Activated T-cell treated with anti-CD3 and anti-CD28 coated beads for 1 hour (primary cell): Measurements from ENCODE around the gene FOXD4.
"Not testable (repeated sequence)": the region's sequence is repeated elsewhere in the genome, so short reads cannot be mapped to it uniquely, and the experiment has no call there.

Experiments
- DNase-seq: peaks from one replicate; pipeline ENCODE4 v3.0.0-alpha.2; 2020; ENCODE audit warnings: low read depth

FOXD4 gene

DNA sequence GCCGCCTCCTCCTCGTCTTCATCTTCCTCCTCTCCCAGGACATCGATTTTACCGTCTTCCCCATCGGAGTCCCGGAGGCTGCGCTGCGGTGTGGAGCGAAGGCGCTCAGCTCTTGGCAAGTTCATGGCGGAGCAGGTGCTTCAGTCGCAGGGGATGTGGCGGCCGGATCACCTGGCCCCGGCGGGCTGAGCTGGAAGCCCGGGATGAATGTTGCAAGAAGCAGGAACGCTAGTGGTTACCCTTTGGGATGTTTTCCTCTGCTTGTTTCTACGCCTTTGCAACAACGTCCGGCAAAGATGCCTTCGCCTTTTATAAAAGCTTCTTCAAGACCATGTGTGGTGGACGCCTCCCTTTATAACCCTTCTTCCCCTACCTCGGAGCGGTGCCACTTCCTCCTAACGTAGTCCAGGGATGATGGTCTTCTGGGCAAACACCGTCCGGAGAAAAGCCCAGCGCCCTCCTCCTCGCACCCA is at the start of gene FOXD4:
Gene FOXD4, minus strand, starts transcription at position 423 of the 473 bp plus-strand sequence. Its CDS starts 298 bp downstream, at position 125.
- not testable (repeated sequence) for DNase-seq

DNA sequence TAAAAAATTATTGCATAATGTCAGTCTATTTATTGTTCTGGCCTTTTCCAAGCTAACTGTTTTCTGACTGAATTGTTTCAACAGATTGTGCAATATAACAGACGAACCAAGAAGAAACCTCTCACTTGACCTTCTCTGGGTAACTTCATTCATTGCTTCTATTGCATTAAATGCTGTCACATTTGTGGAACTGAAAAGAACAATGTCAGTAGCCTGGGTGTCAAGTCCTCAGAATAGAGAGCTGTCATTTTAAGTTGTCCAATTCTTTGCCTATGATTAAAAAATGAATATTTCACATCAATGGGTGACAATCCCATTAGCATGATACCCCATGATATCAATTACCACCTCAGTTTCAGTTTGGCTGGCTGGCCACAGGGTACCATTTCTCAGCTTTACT is 41.7 kb upstream of the FOXD4 start:
- not testable (repeated sequence) for DNase-seq

DNA sequence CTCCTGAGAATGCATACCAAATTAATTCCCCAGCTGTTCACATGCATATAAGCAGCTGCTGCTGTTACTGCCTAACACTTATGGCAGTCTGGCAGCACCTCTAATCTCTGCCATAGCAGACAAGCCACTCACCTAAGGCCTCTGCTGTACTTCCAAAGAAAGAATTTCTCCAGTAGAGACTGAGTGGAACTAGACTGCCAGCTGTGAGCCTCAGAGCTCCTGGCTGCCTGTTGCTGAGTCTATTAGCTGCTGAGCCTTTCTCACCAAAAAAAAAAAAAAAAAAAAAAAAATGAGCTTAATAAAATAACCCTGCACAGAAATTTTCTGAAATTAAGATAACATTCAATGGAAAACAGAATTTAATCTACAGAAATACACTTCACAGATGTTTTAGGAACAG is 33.0 kb upstream of the FOXD4 start:
- DNase-seq: not testable (repeated sequence)

DNA sequence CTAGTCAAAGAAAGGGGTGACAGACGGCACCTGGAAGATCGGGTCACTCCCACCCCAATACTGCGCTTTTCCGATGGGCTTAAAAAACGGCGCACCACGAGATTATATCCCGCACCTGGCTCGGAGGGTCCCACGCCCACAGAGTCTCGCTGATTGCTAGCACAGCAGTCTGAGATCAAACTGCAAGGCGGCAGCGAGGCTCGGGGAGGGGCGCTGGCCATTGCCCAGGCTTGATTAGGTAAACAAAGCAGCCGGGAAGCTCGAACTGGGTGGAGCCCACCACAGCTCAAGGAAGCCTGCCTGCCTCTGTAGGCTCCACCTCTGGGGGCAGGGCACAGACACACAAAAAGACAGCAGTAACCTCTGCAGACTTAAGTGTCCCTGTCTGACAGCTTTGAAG is 21.7 kb upstream of the FOXD4 start:
- DNase-seq: not testable (repeated sequence)

DNA sequence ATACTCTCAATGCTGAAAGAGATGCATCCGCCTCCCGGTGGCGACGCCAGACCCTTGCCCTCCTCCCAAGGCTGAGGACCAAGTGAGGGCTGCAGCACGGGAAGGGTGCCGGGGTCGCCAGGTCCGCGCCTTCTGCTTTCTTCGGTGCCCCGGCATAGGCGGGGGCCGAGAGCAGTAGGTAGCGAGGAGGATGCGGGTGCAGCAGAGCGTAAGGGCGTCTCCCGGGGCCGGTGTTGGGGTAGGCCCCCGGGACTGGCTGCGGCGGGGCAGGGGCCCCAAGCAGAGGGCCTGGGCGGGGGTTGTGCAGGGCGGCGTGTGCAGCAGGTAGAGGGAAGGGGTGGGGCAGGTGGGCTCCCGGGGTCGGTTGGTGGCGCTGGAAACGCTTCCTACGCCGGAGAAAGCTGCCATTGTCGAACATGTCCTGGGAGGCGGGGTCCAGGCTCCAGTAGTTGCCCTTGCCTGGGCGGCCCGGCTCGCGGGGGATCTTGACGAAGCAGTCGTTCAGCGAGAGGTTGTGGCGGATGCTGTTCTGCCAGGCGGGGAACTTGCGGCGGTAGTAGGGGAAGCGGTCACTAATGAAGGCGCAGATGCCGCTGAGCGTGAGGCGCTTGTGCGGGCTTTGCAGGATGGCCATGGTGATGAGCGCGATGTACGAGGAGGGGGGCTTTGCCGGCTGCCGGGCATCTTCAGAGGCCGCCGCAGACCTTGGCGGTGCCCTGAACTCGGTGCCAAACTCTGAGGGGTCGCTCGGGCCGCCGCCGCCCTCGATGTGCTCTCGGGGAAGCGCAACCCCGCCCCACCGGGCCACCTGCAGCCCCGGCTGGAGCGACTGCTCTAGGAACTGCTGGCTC is 848 bp downstream of the FOXD4 start:
- DNase-seq: not testable (repeated sequence)

DNA sequence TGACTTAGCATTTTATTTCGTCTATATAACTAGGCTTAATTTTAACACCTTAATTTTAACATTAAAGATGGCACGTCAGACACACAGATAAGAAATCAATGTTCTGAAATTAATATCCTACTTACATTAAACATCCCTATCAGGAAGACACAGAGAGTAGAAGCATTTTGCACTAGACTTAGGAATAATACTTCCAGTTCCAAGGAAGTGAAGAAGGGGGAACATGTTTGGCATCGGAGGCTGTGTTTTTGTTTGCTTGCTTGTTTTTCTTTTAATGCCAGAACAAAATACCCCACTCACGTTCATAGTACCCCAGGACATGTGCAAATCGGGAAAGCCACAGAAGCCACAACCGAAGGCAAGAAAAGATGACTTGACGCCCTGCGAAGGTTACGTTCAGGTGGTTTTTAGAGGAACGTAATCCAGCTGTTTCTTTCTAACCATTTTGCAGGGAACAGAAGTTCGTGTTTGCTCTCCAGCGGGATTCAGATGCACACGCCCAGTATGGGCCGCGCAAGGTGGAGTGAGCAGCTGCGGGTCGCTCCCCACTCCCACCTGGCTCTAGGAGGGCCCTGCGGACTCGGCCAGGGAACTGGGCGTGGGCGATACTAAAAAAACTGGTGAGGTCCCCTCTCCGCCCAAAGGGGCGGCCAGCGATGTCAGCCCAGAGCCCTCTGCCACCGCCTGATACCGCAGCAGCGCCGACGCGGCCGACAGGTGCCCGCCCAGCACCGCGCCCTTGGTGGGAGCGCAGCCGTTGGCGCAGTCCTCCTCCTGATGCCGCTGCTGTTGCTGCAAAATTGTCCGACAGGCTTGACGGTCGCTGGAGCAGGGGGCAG is 1.8 kb downstream of the FOXD4 start:
- DNase-seq: not testable (repeated sequence)

DNA sequence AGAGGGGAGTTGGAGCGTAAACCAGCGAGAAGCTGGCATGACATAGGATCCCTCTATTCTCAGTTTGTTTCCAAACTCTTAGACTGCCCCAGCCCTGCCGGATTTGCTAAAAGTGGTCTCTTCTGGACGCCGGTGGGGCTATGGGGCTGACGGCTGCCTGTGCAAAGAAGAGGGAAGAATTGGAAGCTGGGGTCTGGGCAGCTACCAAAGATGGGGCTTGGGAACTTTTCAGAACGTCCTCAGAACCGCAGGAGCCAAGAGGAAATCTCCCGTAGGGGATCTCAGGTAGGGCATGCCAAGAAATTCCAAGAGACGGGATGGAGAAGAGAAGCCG is 3.1 kb downstream of the FOXD4 start:
- DNase-seq: not testable (repeated sequence)

DNA sequence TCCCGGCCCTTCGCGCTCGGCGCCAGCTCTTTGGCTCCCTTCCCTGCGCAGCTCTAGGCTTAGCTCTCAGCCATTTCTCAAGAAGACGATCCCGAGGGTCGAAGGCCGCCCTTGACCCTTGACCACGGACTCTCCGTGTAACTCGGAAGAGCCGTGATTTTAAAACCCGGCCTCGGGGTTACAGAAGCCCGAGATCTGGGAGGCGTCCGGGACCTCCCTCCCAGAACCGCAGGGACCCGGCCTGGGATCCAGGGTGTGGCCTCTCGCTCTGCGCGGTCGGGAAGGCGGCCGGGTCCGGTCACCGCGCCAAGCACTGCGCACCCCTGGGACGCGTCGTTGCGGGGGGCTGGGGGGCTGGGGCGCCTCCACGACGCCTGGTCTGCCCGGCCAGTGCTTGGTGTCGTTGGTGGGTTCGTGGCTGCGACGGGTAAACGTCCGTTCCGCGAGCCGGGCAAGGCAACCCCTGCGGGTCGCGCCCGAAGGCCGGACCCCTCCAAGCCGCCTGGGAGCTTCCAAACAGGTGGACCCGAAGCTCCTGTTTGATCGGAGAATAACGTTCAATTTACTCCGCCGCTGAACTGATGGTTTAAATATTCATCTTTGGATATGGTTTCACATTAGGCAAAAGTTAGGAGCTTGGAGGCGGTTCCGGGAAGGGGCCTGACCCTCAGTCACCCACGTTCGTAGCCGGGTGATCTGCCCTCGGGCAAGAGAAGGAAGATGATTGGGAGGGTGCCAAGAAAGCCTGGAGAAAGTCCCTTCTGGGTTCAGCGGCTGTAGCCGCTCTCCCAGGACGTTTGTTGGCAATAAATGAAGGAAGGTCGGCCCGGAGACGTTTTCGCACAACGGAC is 3.7 kb downstream of the FOXD4 start:
- not testable (repeated sequence) for DNase-seq

DNA sequence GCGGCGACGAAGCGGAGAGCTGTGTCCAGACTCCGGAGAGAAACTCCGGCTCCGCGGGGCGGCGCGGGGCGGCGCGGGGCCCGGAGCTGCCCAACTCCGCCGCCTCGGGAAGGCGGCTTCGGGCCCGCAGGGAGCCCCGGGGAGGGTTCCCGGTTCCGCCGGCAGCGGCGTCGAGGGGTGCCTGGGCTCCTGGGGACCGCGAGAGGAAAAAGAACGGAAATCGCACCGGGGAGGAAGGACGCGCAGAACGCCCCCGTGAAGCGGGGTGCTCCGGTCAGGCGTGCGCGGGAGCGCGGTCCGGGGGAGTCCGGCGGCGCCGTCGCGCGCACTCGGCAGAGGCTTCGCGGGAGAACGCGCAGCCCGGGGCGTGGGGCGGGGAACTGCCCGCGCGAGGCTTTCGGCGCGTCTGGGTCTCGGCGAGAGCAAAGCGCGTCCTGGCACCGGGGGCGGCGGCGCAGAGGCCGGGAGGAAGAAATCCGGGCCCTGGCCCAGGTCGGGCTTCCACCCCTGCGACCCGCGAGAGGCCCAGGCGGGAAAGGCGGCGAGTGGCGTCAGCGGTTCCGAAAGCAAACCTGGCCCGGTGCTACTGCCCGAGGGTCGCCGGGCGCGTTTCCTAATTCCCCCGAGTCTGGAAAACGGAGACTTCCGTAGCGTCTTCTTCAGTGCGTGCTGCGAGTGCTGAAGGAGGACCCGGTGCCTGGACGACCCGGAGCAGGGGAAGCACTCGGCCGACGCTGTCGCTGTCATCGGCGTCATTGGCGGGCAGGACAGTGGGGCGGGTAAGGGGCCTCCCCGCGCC is 4.5 kb downstream of the FOXD4 start:
- not testable (repeated sequence) for DNase-seq

DNA sequence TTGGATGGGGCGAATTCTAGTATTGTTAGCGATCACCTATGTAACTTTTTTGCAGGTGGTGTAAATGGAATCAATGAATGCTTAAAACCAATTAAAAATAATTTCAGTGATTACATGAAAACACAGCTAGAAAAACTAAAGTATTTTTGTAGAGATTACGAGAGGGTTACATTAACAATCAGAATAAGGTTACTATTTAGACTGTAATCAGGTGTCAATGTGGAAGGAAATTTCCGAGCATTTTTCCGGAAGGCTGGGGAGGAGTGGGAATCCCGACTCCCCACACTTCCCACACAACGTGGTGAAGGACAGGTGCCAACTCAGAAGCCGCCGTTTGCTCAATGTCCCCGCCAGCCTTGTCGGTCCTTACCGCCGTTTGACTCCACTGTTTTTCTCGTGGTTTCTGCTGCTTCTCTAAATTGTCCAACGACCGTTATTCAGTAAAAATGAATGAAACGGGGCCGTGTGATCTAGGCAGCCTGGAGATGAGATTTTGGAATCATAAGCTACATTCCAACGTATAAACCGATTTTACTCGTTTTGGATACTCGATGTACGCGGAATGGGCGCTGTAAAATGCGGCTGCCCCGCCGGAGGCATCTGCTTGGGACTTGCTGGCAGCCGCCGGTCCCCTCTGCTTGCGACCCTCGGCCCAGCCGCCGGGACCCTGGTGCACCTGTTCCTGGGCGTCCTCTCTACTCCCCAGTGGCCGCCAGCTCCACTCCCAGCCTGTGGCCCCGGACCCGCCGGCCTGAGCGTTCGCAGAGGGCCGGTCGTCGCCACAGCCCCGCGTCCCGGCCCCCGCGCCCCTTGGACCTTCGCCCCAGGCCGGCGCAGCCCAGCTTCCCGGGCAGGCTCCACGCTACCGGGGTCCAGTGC is 5.4 kb downstream of the FOXD4 start:
- DNase-seq: not testable (repeated sequence)

DNA sequence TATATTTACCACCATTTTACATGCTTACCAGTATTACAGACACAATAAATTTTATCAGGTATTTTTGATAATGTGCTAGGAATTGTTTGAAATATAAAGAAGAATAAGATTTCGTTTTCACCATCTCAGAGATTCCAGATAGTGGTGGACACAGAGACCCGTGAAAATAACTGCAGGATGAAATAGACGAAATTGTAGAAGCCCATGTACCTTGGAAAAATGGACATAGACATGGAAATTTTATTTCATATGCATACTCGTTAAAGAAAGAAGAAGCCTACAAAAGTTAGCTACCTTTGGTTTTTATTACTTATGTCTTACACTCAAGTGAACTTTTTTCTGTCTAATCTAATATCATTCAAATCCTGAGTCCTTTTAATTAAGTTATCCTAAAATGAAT is 7.5 kb downstream of the FOXD4 start:
- not testable (repeated sequence) for DNase-seq

DNA sequence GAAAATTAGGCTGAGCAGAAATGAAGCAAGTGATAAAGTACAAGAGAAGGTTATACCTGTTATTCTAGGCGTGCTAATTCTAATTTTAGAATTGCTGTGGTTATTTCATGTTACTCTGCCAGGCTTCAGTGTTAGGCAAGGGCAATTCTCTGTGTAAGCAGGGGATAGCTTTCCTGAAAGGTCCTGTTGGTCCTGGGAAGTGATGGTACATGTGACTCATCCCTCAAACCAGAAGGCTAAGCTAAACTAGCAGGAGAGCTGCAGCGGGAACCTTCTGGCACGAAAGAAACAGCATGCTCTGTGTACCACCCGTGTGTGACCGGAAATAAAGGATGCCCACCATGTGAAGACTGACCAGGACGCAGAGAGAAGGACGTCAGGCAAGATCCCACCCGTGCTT is 8.7 kb downstream of the FOXD4 start:
- DNase-seq: not testable (repeated sequence)

DNA sequence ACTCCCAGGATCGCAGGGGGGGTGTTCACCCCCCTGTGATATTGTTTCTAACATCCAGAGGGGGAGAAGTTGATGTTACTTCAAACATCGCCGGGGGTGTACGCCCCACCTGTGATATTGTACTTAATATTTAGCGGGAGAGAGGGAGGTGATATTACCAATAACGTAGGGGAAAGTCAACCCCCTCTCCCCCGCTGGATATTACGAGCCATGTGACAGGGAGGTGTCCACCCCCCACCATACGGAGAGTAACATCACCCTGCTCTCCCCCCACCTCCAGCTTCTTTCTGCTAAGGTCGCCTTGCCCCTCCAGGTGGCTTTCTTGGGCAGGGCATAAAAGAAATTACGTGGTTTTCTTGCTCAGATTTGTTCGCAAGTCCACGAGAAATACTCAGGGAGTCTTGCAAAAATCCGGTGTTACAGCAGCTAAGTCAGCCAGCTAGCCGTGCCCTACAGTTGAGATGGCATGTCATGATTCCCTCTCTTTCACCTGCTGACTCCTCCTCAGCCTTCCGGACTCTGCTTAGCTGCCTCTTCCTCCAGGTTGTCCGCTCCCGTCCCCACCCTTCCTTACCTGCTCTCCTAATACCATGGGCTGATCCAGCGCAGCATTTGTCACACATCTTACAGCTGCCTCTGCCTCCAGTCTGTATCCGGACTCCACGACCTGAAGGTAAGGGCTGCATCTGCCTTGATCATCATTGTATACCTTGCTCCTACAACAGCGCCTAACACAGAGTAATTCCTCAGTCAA is 9.3 kb downstream of the FOXD4 start:
- DNase-seq: not testable (repeated sequence)

DNA sequence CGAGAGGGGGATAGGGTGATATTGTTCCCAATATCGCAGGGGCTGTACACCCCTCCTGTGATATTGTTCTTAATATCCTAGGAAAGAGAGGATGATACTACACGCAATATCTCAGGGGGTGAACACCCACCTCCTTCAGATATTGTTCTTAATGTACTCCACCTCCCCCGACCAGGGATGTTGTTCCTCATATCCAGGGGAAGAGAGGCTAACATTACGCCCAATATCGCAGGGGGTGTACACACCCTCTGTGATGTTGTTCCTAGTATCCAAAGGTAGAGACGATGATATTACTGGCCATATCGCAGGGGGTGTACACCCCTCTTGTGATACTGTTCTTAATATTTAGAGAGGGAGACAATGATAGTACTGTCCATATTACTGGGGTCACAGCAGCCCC is 12.2 kb downstream of the FOXD4 start:
- not testable (repeated sequence) for DNase-seq

DNA sequence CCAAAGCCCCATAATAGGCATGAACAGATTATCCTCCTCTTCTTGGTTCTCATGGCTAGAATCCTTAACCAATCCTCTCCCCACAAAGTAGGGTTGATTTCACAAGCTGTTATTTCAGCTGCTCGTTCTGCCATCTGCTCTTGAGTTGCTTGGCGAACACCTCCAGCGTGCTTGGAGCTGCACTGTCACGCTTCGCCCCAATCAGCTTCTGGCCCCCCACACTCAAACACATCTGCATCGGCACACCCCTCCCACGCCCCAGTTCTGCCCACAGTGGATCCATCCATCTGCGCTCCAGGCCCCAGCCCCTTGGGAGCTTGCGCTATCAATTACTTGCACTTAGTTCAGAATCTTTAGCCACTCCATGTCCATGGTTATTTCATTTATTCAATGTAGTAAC is 17.8 kb downstream of the FOXD4 start:
- not testable (repeated sequence) for DNase-seq

DNA sequence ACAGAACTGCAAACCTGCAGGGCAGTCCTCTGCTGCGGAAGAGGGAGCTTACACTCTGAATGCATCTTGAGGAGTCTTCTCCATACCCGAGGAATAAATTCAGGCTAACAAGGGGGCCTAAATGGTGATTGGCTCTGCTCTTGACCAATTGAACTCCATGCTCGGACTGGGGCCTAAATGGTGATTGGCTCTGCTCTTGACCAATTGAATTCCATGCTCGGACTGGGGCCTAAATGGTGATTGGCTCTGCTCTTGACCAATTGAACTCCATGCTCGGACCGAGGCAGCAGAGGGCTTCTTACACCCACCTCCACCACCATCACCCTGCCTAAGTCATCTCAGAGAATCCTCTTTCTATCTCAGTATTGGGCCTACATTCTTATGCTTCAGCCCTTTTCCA is 18.4 kb downstream of the FOXD4 start:
- not testable (repeated sequence) for DNase-seq

DNA sequence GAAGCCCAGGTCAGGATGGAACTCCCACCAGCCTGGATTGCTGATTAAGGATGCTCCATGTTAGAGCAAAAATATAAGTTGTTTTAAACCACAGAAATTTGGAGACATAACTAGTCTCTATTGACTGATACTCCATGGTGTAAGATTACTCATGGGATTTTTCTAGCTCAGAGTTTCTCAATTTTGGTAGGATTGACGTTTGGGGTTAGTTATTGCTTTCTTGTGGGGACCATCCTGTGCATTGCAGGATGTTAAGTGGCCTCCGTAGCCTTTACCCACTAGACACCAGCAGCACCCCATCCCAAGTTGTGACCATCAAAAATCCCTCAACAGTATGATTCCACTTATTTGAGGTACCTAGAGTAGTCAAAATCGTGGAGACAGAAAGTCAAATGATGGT is 19.4 kb downstream of the FOXD4 start:
- not testable (repeated sequence) for DNase-seq

DNA sequence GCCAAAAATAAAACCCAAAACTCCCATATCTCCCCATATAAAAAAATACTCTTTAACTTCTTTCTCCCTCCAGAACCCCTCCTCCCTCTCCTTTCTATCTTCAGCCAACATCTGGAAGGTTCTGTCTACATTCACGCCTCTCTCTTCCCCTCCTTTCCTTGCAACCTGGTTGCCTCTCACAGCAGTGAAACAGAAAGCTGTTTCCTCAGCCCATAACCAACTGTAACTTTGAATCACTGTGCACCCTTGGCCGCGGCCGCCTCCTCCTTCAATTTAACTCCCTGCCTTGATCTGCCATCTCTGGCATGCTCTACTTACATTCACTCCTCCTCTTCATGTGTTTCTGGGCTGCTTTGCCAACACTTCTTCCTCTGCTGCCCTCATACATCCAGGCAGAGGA is 23.2 kb downstream of the FOXD4 start:
- not testable (repeated sequence) for DNase-seq

DNA sequence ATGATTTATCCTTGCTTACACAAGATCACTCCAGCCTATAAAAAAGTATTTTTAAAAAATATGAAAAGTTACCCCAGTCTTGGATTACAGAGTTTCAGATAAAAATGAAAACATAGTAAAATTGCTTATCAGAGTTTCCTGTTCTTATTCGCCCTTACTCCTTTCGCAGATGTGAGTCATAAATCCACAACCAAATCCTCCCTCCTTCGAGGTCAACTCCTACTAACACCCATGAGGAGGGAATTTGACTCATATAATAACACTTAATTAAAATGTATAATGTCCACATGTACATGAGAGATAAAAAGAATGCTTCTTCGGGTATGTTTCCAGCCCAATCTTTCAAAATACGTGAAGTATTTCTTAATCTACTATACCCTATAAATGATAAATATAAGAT is 23.9 kb downstream of the FOXD4 start:
- not testable (repeated sequence) for DNase-seq
